ENCODE results near the gene LIMCH1. TPM values are rescaled to one million over a fixed set of nuclear protein-coding genes. Genes with fewer than 3 reads are reported as not detected.

LIMCH1 gene
- total RNA-seq, 1 donor from 2014 or later = 113 TPM

GRCh38 chr4:41528512-41529205 is 9.3 kb upstream of the LIMCH1 start:
- no peak for DNase-seq (ENCODE audit: low spot score)

GRCh38 chr4:41530741-41531140 is 7.2 kb upstream of the LIMCH1 start:
- DNase-seq (ENCODE audit: low spot score) = no peak

DNA sequence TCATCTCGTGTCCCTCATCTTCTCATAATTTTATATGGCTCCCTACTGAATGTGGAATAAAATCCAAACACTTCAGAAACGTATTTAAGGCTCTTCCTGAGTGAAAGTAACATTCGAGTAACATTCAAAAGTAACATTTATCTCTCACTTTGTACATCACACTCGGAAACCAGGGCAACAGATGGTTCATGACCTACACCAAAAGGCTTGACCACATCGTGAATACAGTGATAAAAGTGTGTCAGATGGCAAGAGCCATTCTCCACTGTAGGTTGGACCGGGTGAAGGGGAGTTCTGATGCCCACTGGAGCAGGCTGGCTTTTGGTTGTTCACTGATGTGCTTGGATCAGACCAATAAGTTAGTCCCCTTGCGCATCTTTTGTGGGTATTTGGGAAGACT is 5.6 kb upstream of the LIMCH1 start:
- no peak for DNase-seq (ENCODE audit: low spot score)

DNA sequence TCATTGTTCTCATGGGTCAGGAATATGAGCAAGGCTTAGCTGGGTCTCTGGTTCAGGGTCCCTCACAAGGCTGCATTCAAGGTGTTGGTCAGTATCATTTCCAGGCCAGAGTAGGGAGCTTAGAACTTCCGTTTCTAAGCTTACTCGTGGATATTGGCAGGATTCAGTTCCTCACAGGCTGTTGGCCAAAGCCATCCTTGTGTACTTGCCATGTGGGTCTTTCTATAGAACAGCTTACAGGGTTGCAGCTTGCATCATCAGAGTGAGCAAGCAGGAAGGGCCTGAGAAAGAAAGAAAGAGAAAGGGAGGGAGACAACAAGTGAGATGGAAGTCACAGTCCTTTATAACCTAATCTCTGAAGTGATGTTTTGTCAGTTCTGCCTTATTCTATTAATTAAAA is 5.1 kb upstream of the LIMCH1 start:
- DNase-seq (ENCODE audit: low spot score) = no peak

- no peak for DNase-seq (ENCODE audit: low spot score)
Observed at GRCh38 chr4:41533680-41534079, 4.3 kb upstream of the LIMCH1 start.

- DNase-seq (ENCODE audit: low spot score) = no peak
Observed at GRCh38 chr4:41534404-41534803, 3.6 kb upstream of the LIMCH1 start.

DNA sequence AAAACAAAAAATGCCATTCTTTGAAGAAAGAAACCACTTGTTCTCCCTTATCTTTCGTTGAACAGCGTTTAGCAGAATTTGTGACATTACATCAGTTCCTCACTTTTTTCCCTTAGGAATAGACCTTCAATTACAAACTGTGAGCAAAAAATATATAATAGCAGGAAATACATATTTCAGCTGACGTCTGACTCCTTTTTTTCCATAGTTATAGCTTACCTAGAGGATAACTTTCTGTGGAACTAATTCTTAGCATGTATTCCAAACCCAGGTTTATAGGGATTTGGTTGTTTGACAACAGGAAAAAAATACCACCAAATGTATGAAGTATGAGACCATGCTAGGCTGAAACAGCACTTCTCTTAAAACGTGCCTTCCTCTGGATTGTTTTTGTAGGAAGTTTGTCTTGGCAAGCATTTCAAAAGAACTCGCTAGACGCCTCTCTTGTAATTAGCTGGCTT is 2.0 kb upstream of the LIMCH1 start:
- DNase-seq (ENCODE audit: low spot score) = no peak

DNA sequence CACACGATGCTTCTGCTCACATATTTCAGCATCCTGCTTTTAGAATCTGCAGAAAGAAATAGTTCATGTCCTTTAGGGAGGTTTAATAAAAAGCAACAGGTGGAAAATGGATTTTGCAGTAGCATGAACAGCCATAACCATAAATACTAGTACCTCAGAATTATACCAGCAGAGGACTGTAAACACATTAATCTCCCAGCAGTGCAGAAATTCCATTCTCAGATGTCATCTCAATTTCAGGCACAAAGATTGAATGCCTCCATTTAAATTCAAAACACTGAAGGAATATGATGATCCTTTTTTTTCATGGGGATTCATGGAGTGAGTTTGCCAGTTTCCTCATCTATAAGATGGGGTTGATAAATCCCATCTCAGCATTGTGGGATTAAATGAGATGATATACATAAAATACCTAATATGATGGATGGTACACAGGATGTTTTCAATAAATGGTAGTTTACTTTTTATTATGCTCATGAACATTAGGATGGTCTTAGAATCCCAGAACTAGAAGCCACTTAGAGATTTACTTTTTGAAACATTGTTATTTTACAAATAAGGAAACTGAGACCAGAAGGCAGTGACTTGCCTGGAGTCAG is 566 bp upstream of the LIMCH1 start:
- DNase-seq (ENCODE audit: low spot score) = no peak

DNA sequence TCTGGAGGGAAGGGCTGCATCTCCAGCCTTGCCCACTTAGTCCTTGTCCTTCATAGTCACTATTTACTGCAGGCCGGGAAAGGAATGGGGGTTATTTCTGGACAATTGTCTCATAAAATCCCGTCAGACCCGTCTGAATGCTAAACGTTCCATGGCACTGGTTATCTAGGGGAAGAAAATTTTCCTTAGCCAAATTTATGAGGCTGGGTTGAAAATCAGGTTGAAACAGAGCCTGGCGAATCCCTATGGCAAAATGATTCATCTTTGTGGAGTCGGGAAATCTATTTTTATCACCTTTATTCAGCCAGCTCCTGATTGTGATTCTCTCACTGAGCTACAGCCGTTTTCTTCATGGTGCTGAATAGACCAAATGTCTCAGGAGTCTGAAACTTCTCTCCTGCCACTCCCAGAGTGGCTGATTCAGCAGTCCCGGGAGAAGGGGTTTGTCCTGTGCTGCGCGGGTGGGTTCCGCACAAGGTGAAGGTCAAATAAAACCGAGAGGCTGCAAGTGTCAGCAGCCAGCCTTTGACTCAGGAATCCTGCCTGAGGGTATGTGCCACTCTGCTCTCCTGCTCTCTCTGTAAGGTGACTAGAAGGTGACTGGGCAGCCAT is 1.0 kb downstream of the LIMCH1 start:
- DNase-seq (ENCODE audit: low spot score) = no peak

GRCh38 chr4:41539711-41540110 is 1.8 kb downstream of the LIMCH1 start:
- no peak for DNase-seq (ENCODE audit: low spot score)

- no peak for DNase-seq (ENCODE audit: low spot score)
Observed at GRCh38 chr4:41540687-41541086, 2.7 kb downstream of the LIMCH1 start.

GRCh38 chr4:41541687-41542094 is 3.7 kb downstream of the LIMCH1 start:
- DNase-seq (ENCODE audit: low spot score) = no peak

DNA sequence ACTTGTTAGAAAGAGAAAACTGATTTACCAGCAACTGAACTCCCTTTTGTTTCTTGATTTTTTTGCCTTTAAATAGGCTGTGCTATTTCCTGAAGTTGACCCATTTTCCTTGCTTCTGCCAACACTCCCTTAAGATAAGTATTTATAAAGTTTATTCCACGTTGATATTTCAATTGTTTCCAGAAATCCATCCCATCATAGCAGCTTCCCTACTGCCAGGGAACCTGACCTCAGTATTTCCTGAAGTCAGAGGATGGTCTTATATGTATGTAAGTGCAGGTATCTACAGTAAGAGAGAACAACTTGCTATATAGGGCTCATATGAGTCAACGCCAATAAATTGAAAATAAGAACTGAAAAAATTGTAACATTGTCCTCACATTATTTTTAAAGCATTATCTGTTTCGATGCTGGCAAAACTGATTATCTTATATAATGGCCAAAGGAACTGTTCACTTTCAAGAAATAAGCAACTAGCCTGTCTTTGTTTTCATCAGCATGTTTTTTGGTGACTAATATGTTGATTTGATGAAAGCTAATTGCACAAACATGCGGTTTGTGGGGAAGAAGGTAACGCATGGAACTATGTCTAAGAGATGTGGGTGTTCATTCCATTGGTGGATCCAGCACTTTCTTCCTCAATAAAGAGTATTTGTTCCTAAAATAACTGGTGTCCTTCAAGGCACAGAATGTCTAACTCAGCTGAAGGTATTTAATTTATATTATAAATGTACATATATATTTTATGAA is 4.7 kb downstream of the LIMCH1 start:
- no peak for DNase-seq (ENCODE audit: low spot score)

DNA sequence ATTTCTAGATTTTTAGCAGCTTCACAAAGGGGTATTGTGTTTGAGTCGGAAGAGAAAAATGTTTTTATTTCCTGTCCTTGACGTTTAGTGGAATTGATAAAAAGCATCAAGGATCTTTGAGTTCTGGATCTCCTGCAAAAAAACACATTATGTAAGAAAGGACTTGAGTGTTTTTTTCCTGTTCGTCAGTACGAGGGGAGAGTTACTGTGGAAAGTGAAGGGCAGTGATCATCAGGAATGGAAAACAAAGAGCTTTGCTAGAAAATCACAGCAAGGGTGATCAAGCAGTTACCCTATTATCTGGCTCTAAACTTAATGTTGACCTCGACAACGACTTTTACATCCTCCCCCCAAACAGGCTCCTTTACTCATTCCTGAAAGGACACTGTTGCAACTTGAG is 7.3 kb downstream of the LIMCH1 start:
- no peak for DNase-seq (ENCODE audit: low spot score)

DNA sequence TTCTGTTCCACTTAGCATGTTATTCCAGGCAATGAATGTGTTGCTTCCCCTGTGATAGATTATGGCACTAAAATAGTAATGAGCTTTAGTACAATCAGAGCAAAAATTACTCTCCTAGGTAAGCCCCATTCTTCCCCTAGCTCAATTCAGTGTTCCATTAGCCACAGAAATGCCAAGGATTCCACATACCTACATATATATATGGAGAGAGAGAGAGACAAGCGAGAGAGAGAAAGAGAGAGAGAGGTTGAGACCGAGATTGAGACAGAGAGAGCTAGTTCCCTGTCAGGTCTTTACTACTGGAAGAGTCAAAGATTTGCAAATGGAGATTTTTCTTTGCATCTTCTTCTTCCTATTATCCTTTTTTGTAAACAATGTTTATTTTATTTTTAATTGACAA is 8.7 kb downstream of the LIMCH1 start:
- DNase-seq (ENCODE audit: low spot score) = no peak

DNA sequence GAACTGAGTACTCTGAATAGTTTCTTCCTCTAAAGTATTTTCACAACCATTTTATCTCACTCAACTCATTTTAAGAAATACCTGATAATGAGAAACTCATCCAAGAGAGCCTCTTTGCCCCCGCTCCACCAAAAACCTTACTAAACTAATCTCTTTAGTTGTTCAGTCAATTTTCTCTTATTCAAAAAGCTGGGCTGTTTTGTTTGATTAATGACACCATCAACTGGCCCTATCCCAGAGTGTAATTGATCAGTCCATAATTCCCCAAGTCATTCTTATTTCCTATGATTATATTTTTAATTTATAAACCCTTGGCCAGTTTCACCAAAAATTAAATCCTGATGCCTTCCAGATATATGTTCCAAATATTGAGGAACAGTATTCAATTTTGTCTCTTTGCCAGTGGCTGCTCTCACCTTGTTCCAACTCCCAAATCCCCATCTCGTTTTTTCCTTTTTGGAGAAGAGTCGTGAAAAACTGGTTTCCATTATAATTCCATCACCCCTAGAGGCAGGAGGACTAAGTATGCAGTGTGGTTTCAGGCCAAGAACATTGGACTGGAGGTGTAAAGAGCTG is 10.4 kb downstream of the LIMCH1 start:
- DNase-seq (ENCODE audit: low spot score) = no peak

DNA sequence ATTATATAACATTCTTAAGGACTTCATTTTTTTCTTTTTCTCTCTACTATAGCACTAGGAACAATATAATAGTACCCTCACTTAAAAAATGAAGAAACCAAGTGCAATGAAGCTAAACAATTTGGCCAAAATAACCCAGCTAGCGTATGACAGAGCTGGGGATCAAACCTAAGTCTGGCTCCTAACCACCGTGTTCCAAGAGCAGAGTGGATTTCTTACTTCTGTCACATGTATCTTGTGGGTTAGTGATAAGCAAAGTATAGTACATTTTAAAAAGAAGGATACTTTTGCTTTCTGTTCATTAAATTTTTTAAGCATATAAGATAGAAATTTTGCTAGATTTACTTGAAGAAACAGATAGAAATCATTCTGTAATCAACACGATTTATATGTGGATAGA is 11.5 kb downstream of the LIMCH1 start:
- no peak for DNase-seq (ENCODE audit: low spot score)

- no peak for DNase-seq (ENCODE audit: low spot score)
Observed at GRCh38 chr4:41550308-41550707, 12.4 kb downstream of the LIMCH1 start.

DNA sequence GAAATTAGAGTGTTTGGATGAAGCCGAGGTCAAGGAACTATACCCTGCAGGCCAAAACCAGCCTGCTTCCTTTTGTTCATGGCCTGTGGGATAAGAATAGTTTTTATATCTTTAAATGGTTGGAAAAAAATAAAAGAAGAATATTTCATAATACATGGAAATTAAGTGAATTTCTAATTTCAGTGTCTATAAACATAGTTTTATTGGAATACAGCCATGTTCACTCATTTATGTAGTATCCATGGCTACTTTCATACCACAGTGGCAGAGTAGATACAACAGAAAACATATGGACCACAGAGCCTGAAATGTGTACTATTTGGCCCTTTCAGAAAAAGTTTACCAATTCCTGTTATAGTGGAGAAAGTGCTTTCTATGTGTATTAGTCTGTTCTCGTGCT is 13.6 kb downstream of the LIMCH1 start:
- no peak for DNase-seq (ENCODE audit: low spot score)

DNA sequence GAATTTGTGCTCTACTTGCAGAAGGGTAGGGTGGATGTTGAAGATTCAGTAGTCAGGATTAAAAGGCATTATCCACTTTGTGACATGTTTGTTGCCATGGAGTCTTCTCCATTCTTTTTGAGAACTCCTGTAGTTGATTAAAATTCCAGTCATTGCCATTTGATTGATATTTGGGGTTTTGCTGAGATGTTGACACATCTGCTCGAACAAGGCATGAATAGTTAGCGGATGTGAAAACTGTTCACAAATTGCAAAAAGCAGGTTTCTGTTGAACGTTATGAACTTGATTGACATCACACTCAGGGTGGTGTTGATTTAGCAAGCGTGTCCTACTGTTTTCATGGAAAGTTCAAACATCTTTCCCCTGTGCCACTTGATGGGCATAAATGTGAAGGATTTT is 16.9 kb downstream of the LIMCH1 start:
- DNase-seq (ENCODE audit: low spot score) = no peak

DNA sequence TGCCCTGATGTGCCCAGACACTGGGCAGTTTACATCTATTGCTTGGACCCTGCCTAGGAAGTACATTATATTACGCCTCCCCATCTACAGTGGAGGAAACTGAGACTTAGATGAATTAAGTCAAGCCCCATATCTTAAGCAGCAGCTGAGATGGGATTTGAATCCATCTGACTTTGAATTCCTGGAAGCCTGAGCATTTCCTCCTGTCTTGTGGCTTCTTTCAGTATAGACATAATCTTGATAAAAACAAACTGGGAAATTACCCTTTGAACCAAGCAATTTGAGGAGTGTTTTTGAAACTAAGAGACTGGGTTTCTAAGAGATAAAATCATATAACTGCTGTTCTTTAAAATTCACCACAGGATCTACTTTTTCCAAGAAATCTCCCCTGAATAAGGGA is 18.6 kb downstream of the LIMCH1 start:
- DNase-seq (ENCODE audit: low spot score) = no peak

All from mesenteric fat pad (tissue), 1 donor.